ENCODE results near the gene LPP. TPM values are rescaled to one million over a fixed set of nuclear protein-coding genes. Genes with fewer than 3 reads are reported as not detected.
A peak's percentile ranks its signal among the peaks of the same experiment; 100 is the strongest.

Gene LPP
- total RNA-seq, 1 donor from 2014 or later, result 218 TPM

DNA sequence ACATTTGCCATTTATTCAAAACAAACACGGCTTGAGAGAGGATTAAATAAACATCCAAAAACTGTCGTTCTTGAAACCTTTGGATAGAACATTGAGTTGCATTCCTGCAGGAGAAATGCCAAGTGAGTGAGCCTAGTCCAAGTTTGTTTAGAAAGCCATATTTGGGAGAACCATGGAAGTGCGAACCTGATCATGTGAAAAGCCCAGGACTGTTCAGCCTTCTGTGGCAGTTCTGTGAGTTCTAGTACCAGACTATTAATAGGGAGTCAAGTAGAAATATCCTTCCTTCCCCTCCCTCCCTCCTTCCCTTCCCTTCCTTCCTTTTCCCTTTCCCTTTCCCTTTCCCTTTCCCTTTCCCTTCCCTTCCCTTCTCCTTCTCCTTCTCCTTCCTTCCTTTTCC, 470.4 kb downstream of the LPP start:
- Histone ChIP-seq H3K27me3 (ENCODE audit: control insufficient read depth, insufficient read depth, low read length) (no peaks in the 10 kb centered on the region), H3K36me3 (ENCODE audit: control insufficient read depth, insufficient read depth, low read length) (no peaks in the 10 kb centered on the region), H3K4me3 (ENCODE audit: low read depth, low read length) (no peak overlapping the region)
- TF ChIP-seq, protein P1, sequence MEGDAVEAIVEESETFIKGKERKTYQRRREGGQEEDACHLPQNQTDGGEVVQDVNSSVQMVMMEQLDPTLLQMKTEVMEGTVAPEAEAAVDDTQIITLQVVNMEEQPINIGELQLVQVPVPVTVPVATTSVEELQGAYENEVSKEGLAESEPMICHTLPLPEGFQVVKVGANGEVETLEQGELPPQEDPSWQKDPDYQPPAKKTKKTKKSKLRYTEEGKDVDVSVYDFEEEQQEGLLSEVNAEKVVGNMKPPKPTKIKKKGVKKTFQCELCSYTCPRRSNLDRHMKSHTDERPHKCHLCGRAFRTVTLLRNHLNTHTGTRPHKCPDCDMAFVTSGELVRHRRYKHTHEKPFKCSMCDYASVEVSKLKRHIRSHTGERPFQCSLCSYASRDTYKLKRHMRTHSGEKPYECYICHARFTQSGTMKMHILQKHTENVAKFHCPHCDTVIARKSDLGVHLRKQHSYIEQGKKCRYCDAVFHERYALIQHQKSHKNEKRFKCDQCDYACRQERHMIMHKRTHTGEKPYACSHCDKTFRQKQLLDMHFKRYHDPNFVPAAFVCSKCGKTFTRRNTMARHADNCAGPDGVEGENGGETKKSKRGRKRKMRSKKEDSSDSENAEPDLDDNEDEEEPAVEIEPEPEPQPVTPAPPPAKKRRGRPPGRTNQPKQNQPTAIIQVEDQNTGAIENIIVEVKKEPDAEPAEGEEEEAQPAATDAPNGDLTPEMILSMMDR (IDR thresholded peaks at IDR 0.05; ENCODE audit: insufficient read depth, low read length, poor library complexity, severe bottlenecking), result no peak
- no peak for DNase-seq (ENCODE audit: low read depth)

DNA sequence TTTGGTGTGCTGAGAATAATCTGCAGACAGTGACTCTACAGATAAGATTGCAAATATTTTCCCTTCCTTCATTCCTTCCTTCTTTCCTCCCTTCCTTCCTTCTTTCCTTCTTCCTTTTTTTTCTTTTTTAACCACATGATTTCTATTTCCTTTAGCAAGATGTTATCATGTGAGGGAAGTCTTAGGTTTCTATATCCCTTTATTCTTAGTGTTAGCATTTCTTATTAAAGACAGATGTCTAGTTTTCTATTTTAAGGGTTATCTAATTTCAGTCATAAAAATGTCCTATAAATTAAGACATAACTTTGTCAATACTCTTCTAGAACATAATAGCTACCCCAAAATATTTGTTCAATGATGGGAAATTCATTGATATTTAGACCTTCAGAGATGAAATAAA, 470.9 kb downstream of the LPP start:
- Histone ChIP-seq H3K27me3 (ENCODE audit: control insufficient read depth, insufficient read depth, low read length) (no peaks in the 10 kb centered on the region), H3K36me3 (ENCODE audit: control insufficient read depth, insufficient read depth, low read length) (no peaks in the 10 kb centered on the region), H3K4me3 (ENCODE audit: low read depth, low read length) (no peak overlapping the region)
- no peak for DNase-seq (ENCODE audit: low read depth)
- TF ChIP-seq, protein P1 (IDR thresholded peaks at IDR 0.05; ENCODE audit: insufficient read depth, low read length, poor library complexity, severe bottlenecking), result no peak

DNA sequence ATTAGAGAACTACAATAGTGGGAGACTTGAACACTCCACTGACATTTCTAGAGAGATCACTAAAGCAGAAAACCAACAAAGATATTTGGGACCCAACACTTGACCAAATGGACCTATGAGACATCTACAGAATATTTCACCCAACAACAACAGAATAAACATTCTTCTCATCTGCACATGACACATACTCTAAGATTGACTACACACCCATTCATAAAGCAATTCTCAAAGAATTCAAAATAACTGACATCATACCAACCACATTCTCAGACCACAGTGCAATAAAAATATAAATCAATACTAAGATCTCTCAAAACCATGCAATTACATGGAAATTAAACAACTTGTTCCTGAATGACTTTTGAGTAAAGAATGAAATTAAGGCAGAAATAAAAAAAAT, 473.7 kb downstream of the LPP start:
- no peaks in the 10 kb centered on the region for H3K27me3 ChIP-seq (ENCODE audit: control insufficient read depth, insufficient read depth, low read length)

DNA sequence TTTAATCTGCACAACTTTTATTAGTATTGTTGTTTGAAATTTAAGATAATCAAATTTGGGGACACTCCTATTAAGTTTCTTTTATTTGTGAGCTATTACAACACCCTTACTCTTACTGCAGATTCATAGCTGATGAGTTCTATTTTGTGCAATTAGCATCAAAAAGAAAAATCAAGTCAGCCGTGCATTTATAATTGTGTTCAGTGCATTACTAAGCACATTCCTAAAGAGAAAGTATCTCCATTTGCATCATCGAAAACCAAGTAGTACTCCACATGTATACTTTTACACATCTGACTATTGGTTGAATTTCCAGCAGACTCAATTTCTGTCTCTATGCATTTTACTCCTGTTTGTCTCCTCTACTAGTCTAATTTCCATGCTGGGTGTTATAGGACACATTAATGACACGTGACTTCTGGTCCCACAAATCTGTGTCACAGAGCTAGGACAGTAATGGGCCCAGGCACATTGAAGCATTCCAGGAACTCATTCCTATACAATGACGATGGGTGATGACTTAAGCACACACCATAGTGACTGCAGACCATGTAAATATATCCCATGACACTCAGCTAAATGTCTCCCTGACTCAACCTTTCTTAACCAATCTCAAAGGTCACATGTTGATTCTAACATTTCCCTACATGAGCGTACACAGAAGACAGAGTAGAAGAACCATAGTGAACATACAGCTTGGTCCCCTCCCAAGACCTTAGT, 477.5 kb downstream of the LPP start:
- TF ChIP-seq, protein P1 (IDR thresholded peaks at IDR 0.05; ENCODE audit: insufficient read depth, low read length, poor library complexity, severe bottlenecking), result no peak
- H3K27me3 ChIP-seq (ENCODE audit: control insufficient read depth, insufficient read depth, low read length), result no peaks in the 10 kb centered on the region
- H3K4me3 ChIP-seq (ENCODE audit: low read depth, low read length), result no peak overlapping the region
- no peak for DNase-seq (ENCODE audit: low read depth)
- H3K36me3 ChIP-seq (ENCODE audit: control insufficient read depth, insufficient read depth, low read length), result no peaks in the 10 kb centered on the region

More for the DNA sequence above, 473.7 kb downstream of the LPP start:
- Histone ChIP-seq H3K36me3 (ENCODE audit: control insufficient read depth, insufficient read depth, low read length) (no peaks in the 10 kb centered on the region), H3K4me3 (ENCODE audit: low read depth, low read length) (no peak overlapping the region)
- TF ChIP-seq, protein P1 (IDR thresholded peaks at IDR 0.05; ENCODE audit: insufficient read depth, low read length, poor library complexity, severe bottlenecking), result no peak
- DNase-seq (ENCODE audit: low read depth), result peak; percentile 72

DNA sequence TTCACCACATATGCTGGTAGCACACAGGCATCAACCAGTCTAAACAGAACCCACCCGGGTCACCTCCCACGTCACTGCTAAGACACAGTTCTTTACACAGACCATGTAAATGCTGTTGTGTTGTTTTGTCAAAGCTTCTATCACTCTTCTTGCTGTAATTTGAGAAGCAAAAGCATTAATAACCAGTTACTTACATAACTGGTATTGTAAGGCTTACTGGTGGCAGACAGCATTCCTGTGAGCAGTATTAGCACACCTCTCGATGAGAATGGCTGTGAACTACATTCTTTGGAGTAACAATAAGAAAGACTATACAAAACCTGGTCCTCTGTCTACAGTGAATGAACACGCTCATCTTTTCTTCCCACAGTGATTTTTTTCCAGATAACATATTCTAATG, 479.2 kb downstream of the LPP start:
- no peak for DNase-seq (ENCODE audit: low read depth)
- TF ChIP-seq, protein P1 (IDR thresholded peaks at IDR 0.05; ENCODE audit: insufficient read depth, low read length, poor library complexity, severe bottlenecking), result no peak
- H3K4me3 ChIP-seq (ENCODE audit: low read depth, low read length), result no peak overlapping the region
- H3K36me3 ChIP-seq (ENCODE audit: control insufficient read depth, insufficient read depth, low read length), result no peaks in the 10 kb centered on the region
- H3K27me3 ChIP-seq (ENCODE audit: control insufficient read depth, insufficient read depth, low read length), result no peaks in the 10 kb centered on the region

DNA sequence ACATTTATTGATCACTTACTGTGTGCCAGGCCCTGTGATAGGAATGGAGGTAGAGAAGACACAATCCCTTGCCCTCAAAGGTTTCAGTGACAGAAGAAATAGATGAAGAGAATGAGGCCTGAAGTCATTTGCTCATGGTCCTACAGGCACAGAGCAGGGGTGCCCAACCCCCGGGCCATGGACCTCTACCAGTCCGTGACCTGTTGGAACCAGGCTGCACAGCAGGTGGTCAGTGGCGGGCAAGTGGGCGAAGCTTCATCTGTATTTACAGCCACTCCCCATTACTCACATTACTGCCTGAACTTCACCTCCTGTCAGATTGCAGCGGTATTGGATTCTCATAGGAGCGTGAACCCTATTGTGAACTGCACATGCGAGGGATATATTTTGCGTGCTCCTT, 480.3 kb downstream of the LPP start:
- Histone ChIP-seq H3K27me3 (ENCODE audit: control insufficient read depth, insufficient read depth, low read length) (no peaks in the 10 kb centered on the region), H3K4me3 (ENCODE audit: low read depth, low read length) (no peak overlapping the region), H3K36me3 (ENCODE audit: control insufficient read depth, insufficient read depth, low read length) (no peaks in the 10 kb centered on the region)
- no peak for DNase-seq (ENCODE audit: low read depth)
- TF ChIP-seq, protein P1 (IDR thresholded peaks at IDR 0.05; ENCODE audit: insufficient read depth, low read length, poor library complexity, severe bottlenecking), result no peak

All from kidney epithelial cell (primary cell).